K562 (cell line): ENCODE results near the gene SLC25A48. TPM values are rescaled to one million over a fixed set of nuclear protein-coding genes. Genes with fewer than 3 reads are reported as not detected.

ENCODE experiments used
- ATAC-seq: fragments of 200-7000 bp; cut with Tn5 transposase; 3 replicates; pipeline ENCODE4 v1.9.1; 2020; ENCODE audit warnings: moderate library complexity
- BruUV-seq: library from RNA; stranded (reverse); fragments of 400-500 nt; replicated peaks from 2 replicates; lab custom pipeline; 2021; lab: Mats Ljungman, UMichigan
- CTCF ChIA-PET: fragments of 300-600 bp; formaldehyde crosslinking; extraction: SDS; loops from one replicate; lab custom pipeline; 2021; ENCODE audit warnings: low intra/inter-chr PET ratio; lab: Yijun Ruan, JAX
- POLR2A ChIA-PET: fragments of 300-600, 350-650 bp; sonication (Branson Sonifier 250); formaldehyde crosslinking; extraction: SDS; loops from one replicate; lab custom pipeline; 2021; ENCODE audit warnings: antibody characterized with exemption, inconsistent platforms; lab: Yijun Ruan, JAX
- DNase-seq, 4 experiments: peaks; one replicate each; pipeline versions ENCODE4 v3.0.0 to v3.0.0-alpha.2; 2011 to 2018; ENCODE audit warnings: low spot score in 3 of 4, mixed read lengths in 3 of 4; ENCODE audit errors: extremely low read depth in 1 of 4
- FAIRE-seq: peaks from 2 replicates; lab custom pipeline; 2011; peaks lifted over from hg19 to GRCh38; lab: Jason Lieb, UNC
- H2AFZ ChIP-seq: 2 replicates; pipeline ENCODE4 v1.6.0; 2011; ENCODE audit warnings: low read depth, low read length, control low read depth, inconsistent platforms
- H3K27ac ChIP-seq: fragments of 200-600 bp; 3 replicates; pipeline ENCODE4 v1.8.0; 2011; ENCODE audit warnings: low read depth, mild to moderate bottlenecking, control low read depth, inconsistent platforms, low read length, moderate library complexity, mixed read lengths; ENCODE audit errors: extremely low read depth
- H3K27me3 ChIP-seq, 2 experiments: fragments of 300-600 bp in 1 of 2; 2 replicates in 1 of 2; 3 replicates in 1 of 2; pipeline versions ENCODE4 v1.6.0 to v1.8.0; 2011; ENCODE audit warnings: inconsistent platforms in 2 of 2, low read length in 2 of 2, mild to moderate bottlenecking in 1 of 2, mixed read lengths in 1 of 2, moderate library complexity in 1 of 2; ENCODE audit not compliant: control insufficient read depth in 2 of 2, insufficient read depth in 2 of 2
- H3K36me3 ChIP-seq: fragments of 300-600 bp; 3 replicates; pipeline ENCODE4 v1.8.0; 2011; ENCODE audit warnings: mild to moderate bottlenecking, low read length, inconsistent platforms; ENCODE audit not compliant: control insufficient read depth, insufficient read depth
- H3K4me1 ChIP-seq, 2 experiments: fragments of 200-600 bp in 1 of 2; replicated peaks in 1 of 2; 2 replicates in 1 of 2; 3 replicates in 1 of 2; pipeline versions ENCODE4 v1.5.1 to v1.8.0; 2011; ENCODE audit warnings: inconsistent platforms in 2 of 2, low read length in 2 of 2, mild to moderate bottlenecking in 1 of 2, mixed read lengths in 1 of 2, moderate library complexity in 1 of 2; ENCODE audit not compliant: control insufficient read depth in 2 of 2, insufficient read depth in 2 of 2
- H3K4me2 ChIP-seq: 2 replicates; pipeline ENCODE4 v1.6.1; 2011; ENCODE audit warnings: low read length, control low read depth, inconsistent platforms, mixed read lengths; ENCODE audit not compliant: insufficient read depth
- H3K4me3 ChIP-seq: fragments of 200-600 bp; sonication (generic), shearing (Covaris generic); 2 replicates; pipeline ENCODE4 v1.5.1; 2016; ENCODE audit warnings: control low read depth, inconsistent platforms
- H3K79me2 ChIP-seq: fragments of 200-600 bp; 3 replicates; pipeline ENCODE4 v1.8.0; 2011; ENCODE audit warnings: low read length, inconsistent platforms; ENCODE audit not compliant: control insufficient read depth, insufficient read depth
- H3K9ac ChIP-seq, 2 experiments: 2 replicates each; pipeline versions ENCODE4 v1.6.0 to v1.6.1; 2011; ENCODE audit warnings: low read depth in 2 of 2, low read length in 2 of 2, control low read depth in 1 of 2, inconsistent platforms in 1 of 2, mild to moderate bottlenecking in 1 of 2, mixed read lengths in 1 of 2; ENCODE audit not compliant: insufficient read depth in 1 of 2
- H3K9me1 ChIP-seq: one replicate; pipeline ENCODE4 v1.6.0; 2011; ENCODE audit warnings: inconsistent platforms, mild to moderate bottlenecking, low read length, moderate library complexity; ENCODE audit not compliant: control insufficient read depth, insufficient read depth
- H3K9me3 ChIP-seq: replicated peaks from 2 replicates; pipeline ENCODE4 v1.5.1; 2011; ENCODE audit warnings: low read depth, low read length, inconsistent platforms; ENCODE audit not compliant: control insufficient read depth, insufficient read depth
- H4K20me1 ChIP-seq: replicated peaks from 2 replicates; pipeline ENCODE4 v1.6.1; 2011; ENCODE audit warnings: low read length, inconsistent platforms, mixed read lengths; ENCODE audit not compliant: control insufficient read depth, insufficient read depth
- BCOR ChIP-seq: fragments of 450-650 bp; IDR thresholded peaks from 2 replicates; pipeline ENCODE4 v1.6.1; 2016
- CC2D1A ChIP-seq: fragments of 450-650 bp; IDR thresholded peaks from 2 replicates; pipeline ENCODE4 v1.6.1; 2017; ENCODE audit warnings: mild to moderate bottlenecking
- KLF6 ChIP-seq: fragments of 250-450 bp; sonication (Bioruptor Pico); IDR thresholded peaks from 2 replicates; pipeline ENCODE4 v1.4.0; 2020; ENCODE audit warnings: mild to moderate bottlenecking, moderate library complexity, borderline replicate concordance
- MEF2A ChIP-seq: IDR thresholded peaks from 2 replicates; pipeline ENCODE4 v1.6.1; 2011; ENCODE audit warnings: low read depth, mild to moderate bottlenecking, low read length, moderate library complexity; ENCODE audit not compliant: control insufficient read depth
- NFYB ChIP-seq: IDR thresholded peaks from 2 replicates; pipeline ENCODE4 v1.6.1; 2011; ENCODE audit warnings: mild to moderate bottlenecking, moderate library complexity; ENCODE audit not compliant: insufficient read length; ENCODE audit errors: extremely low read depth
- NR4A1 ChIP-seq, 2 experiments: fragments of 250-450 bp in 1 of 2; fragments of 450-650 bp in 1 of 2; sonication (Bioruptor Pico) in 1 of 2; IDR thresholded peaks; 2 replicates each; pipeline versions ENCODE4 v1.4.0 to v1.6.1; 2016 to 2020; ENCODE audit warnings: mild to moderate bottlenecking in 2 of 2, missing compliant biosample characterization in 1 of 2, missing genetic modification characterization in 1 of 2, moderate library complexity in 1 of 2
- SMAD4 ChIP-seq: fragments of 250-450 bp; sonication (Bioruptor Pico); conservative IDR thresholded peaks from 2 replicates; pipeline ENCODE4 v1.8.0; 2021; ENCODE audit warnings: inconsistent platforms, mild to moderate bottlenecking, moderate library complexity
- ZNF316 ChIP-seq: fragments of 450-650 bp; IDR thresholded peaks from 2 replicates; pipeline ENCODE4 v1.6.1; 2016
- ZNF592 ChIP-seq: fragments of 450-650 bp; IDR thresholded peaks from 2 replicates; pipeline ENCODE4 v1.6.1; 2017; ENCODE audit warnings: antibody characterized with exemption, mild to moderate bottlenecking
- ZNF830 ChIP-seq: fragments of 250-450 bp; sonication (Bioruptor Pico); IDR thresholded peaks from 2 replicates; pipeline ENCODE4 v1.5.0; 2021; ENCODE audit warnings: mild to moderate bottlenecking
- WGBS: fragments of 100-300 bp; shearing (Covaris generic); methylation state at CpG from one replicate; pipeline ENCODE4 v1.1.6; 2016; ENCODE audit warnings: low coverage, mixed read lengths; ENCODE audit not compliant: insufficient coverage; ENCODE audit errors: missing lambda C conversion rate; 5-methylcytosine and 5-hydroxymethylcytosine counted together
- in situ Hi-C: fragments of 300-500 bp; cut with MboI; formaldehyde crosslinking; loops from 4 replicates; pipeline ENCODE4 v1.15.0; 2018; ENCODE audit warnings: inconsistent platforms, mixed read lengths
- intact Hi-C: fragments of 100-400 bp; cut with micrococcal nuclease; formaldehyde crosslinking; loops from 2 replicates; pipeline ENCODE4 v1.14.2; 2022
- polyA plus RNA-seq, 8 experiments: library from polyadenylated mRNA; depleted of rRNA in 4 of 8; stranded (reverse) in 5 of 8; unstranded in 3 of 8; fragments of >200 nt; fragmentation: Nextera tagmentation in 2 of 8; fragmentation: Illumina TruSeq in 1 of 8; extraction: Ambion mirVana in 2 of 8; extraction: Trizol in 1 of 8; gene quantifications; 2 replicates each; pipeline versions ENCODE4 v1.2.1 to v1.2.3, GENCODE V29; 2011 to 2014; ENCODE audit warnings: inconsistent platforms in 1 of 8, missing spikeins in 1 of 8
- total RNA-seq, 7 experiments: library from RNA; depleted of rRNA in 6 of 7; stranded (reverse); fragments of >200 nt in 6 of 7; fragmentation: Illumina TruSeq in 2 of 7; extraction: Trizol in 2 of 7; gene quantifications; 2 replicates each; pipeline versions ENCODE4 v1.2.1 to v1.2.3, GENCODE V29; 2011 to 2021; ENCODE audit warnings: low replicate concordance in 1 of 7

Gene SLC25A48
- total and polyA plus RNA-seq, 9 of the 15 experiments (the other 6 are each of a cell fraction or from before 2014, with no cell fraction given), result 0.08 to 0.35 (median 0.23) TPM; not detected in 1

GRCh38 chr5:135828782-135829127 is 5.7 kb upstream of the SLC25A48 start:
- Histone ChIP-seq H3K4me1 (no peaks in the 10 kb centered on the region), H3K9ac (no peak overlapping the region), H3K4me2 (no peak overlapping the region), H2AFZ (no peak overlapping the region), H3K27ac (no peak overlapping the region), H3K9me1 (no peaks in the 10 kb centered on the region), H3K27me3 (peaks cover 0 to 59% of the 10 kb centered on the region in 2 experiments; a peak in 2 of 5 replicates), H3K9me3 (no peaks in the 10 kb centered on the region), H3K79me2 (no peaks in the 10 kb centered on the region)
- POLR2A ChIA-PET, result interaction anchor here (0.5 to 1.3 kb wide), 2 partner anchors 9 to 263 kb away, joined by 3 read pairs; no protein-coding TSS in a partner anchor
- in situ Hi-C loops (no loop called here), intact Hi-C loops (no loop called here)
- CTCF ChIA-PET, result no interaction called here
- DNase-seq (no peak), ATAC-seq (no peak), FAIRE-seq (no peak)
- no TSS peak for BruUV-seq
- TF ChIP-seq ZNF592, result no peak
- no peak for TF ChIP-seq BCOR
- TF ChIP-seq NFYB, result no peak
- TF ChIP-seq ZNF316, result no peak
- no peak for TF ChIP-seq KLF6
- TF ChIP-seq SMAD4 (CRISPR knock-in tag), result no peak
- TF ChIP-seq CC2D1A, result no peak
- no peak for TF ChIP-seq ZNF830 (CRISPR knock-in tag)
- no peak for TF ChIP-seq NR4A1 (CRISPR knock-in tag; IDR thresholded peaks at IDR 0.05)
- no peak for TF ChIP-seq NR4A1 (tag; IDR thresholded peaks at IDR 0.05)
- TF ChIP-seq MEF2A, result no peak
- TF ChIP-seq, all 486 proteins: peak for 0
- H3K36me3 ChIP-seq, result no peaks in the 10 kb centered on the region
- WGBS, result 0% methylated on average over 1 of the region's 2 CpGs
- peaks cover 6% of the 10 kb centered on the region; the same call in 1 of the 2 replicates for H4K20me1 ChIP-seq
- H3K4me3 ChIP-seq, result no peak overlapping the region
